ENCODE results near the gene XNDC1N.
"Not testable (repeated sequence)": the region's sequence is repeated elsewhere in the genome, so short reads cannot be mapped to it uniquely, and the experiment has no call there.

Gene XNDC1N

GRCh38 chr11:71914617-71915189, 13.7 kb downstream of the XNDC1N start:
- Histone ChIP-seq H3K4me1 (ENCODE audit: insufficient read depth, low read length, severe bottlenecking) (no peaks in the 10 kb centered on the region), H3K4me3 (ENCODE audit: low read depth, low read length, poor library complexity, severe bottlenecking) (no peak overlapping the region), H3K9me3 (ENCODE audit: low read length) (no peaks in the 10 kb centered on the region), H3K79me2 (ENCODE audit: insufficient read depth, low read length) (no peaks in the 10 kb centered on the region), H2AFZ (ENCODE audit: low read length) (no peak overlapping the region), H3K4me2 (ENCODE audit: low read length) (no peak overlapping the region), H3K9ac (ENCODE audit: low read length) (no peak overlapping the region), H3F3A (ENCODE audit: insufficient read depth, low read length) (no peaks in the 10 kb centered on the region), H3K9me2 (ENCODE audit: low read depth, low read length) (no peaks in the 10 kb centered on the region), H3K27ac (ENCODE audit: low read depth, low read length, poor library complexity, severe bottlenecking) (no peak overlapping the region), H3K27me3 (ENCODE audit: insufficient read depth, low read length) (no peaks in the 10 kb centered on the region), H3K36me3 (ENCODE audit: insufficient read depth, low read length) (peaks cover 41% of the 10 kb centered on the region), H4K20me1 (ENCODE audit: insufficient read depth, low read length) (no peaks in the 10 kb centered on the region)
- TF ChIP-seq EZH2 (IDR thresholded peaks at IDR 0.05; ENCODE audit: borderline replicate concordance, low read length) (no peak), CTCF (IDR thresholded peaks at IDR 0.05; ENCODE audit: low read length) (no peak)

GRCh38 chr11:71913756-71914526, 14.5 kb downstream of the XNDC1N start:
- Histone ChIP-seq H3K36me3 (ENCODE audit: insufficient read depth, low read length) (peaks cover 41% of the 10 kb centered on the region), H3K9ac (ENCODE audit: low read length) (no peak overlapping the region), H3K4me1 (ENCODE audit: insufficient read depth, low read length, severe bottlenecking) (no peaks in the 10 kb centered on the region), H3K4me3 (ENCODE audit: low read depth, low read length, poor library complexity, severe bottlenecking) (no peak overlapping the region), H3K9me3 (ENCODE audit: low read length) (no peaks in the 10 kb centered on the region), H3K27ac (ENCODE audit: low read depth, low read length, poor library complexity, severe bottlenecking) (no peak overlapping the region), H2AFZ (ENCODE audit: low read length) (no peak overlapping the region), H3F3A (ENCODE audit: insufficient read depth, low read length) (no peaks in the 10 kb centered on the region), H3K4me2 (ENCODE audit: low read length) (no peak overlapping the region), H4K20me1 (ENCODE audit: insufficient read depth, low read length) (no peaks in the 10 kb centered on the region), H3K27me3 (ENCODE audit: insufficient read depth, low read length) (no peaks in the 10 kb centered on the region), H3K9me2 (ENCODE audit: low read depth, low read length) (no peaks in the 10 kb centered on the region), H3K79me2 (ENCODE audit: insufficient read depth, low read length) (no peaks in the 10 kb centered on the region)
- TF ChIP-seq EZH2 (IDR thresholded peaks at IDR 0.05; ENCODE audit: borderline replicate concordance, low read length) (no peak), CTCF (IDR thresholded peaks at IDR 0.05; ENCODE audit: low read length) (no peak)

- not testable (repeated sequence) for H3K27me3 ChIP-seq (ENCODE audit: insufficient read depth, low read length); H4K20me1 ChIP-seq (ENCODE audit: insufficient read depth, low read length); H3K4me3 ChIP-seq (ENCODE audit: low read depth, low read length, poor library complexity, severe bottlenecking); H3F3A ChIP-seq (ENCODE audit: insufficient read depth, low read length); H3K4me2 ChIP-seq (ENCODE audit: low read length); H3K27ac ChIP-seq (ENCODE audit: low read depth, low read length, poor library complexity, severe bottlenecking); H3K4me1 ChIP-seq (ENCODE audit: insufficient read depth, low read length, severe bottlenecking); H3K9me2 ChIP-seq (ENCODE audit: low read depth, low read length); H3K9me3 ChIP-seq (ENCODE audit: low read length); H2AFZ ChIP-seq (ENCODE audit: low read length); H3K79me2 ChIP-seq (ENCODE audit: insufficient read depth, low read length); H3K9ac ChIP-seq (ENCODE audit: low read length)
- peaks cover 37% of the 10 kb centered on the region for H3K36me3 ChIP-seq (ENCODE audit: insufficient read depth, low read length)
Measured at GRCh38 chr11:71911986-71912340, 16.4 kb downstream of the XNDC1N start.

- not testable (repeated sequence) for H3K4me1 ChIP-seq (ENCODE audit: insufficient read depth, low read length, severe bottlenecking); H2AFZ ChIP-seq (ENCODE audit: low read length); H4K20me1 ChIP-seq (ENCODE audit: insufficient read depth, low read length); H3K9ac ChIP-seq (ENCODE audit: low read length); H3K4me2 ChIP-seq (ENCODE audit: low read length); H3F3A ChIP-seq (ENCODE audit: insufficient read depth, low read length); H3K79me2 ChIP-seq (ENCODE audit: insufficient read depth, low read length); H3K9me2 ChIP-seq (ENCODE audit: low read depth, low read length); H3K27ac ChIP-seq (ENCODE audit: low read depth, low read length, poor library complexity, severe bottlenecking); H3K4me3 ChIP-seq (ENCODE audit: low read depth, low read length, poor library complexity, severe bottlenecking); H3K9me3 ChIP-seq (ENCODE audit: low read length); H3K27me3 ChIP-seq (ENCODE audit: insufficient read depth, low read length)
- peaks cover 39% of the 10 kb centered on the region for H3K36me3 ChIP-seq (ENCODE audit: insufficient read depth, low read length)
Measured at GRCh38 chr11:71911321-71911985, 16.9 kb downstream of the XNDC1N start.

- not testable (repeated sequence) for H2AFZ ChIP-seq (ENCODE audit: low read length); H3K9ac ChIP-seq (ENCODE audit: low read length); H3K9me3 ChIP-seq (ENCODE audit: low read length); H3K27me3 ChIP-seq (ENCODE audit: insufficient read depth, low read length); H3F3A ChIP-seq (ENCODE audit: insufficient read depth, low read length); H3K79me2 ChIP-seq (ENCODE audit: insufficient read depth, low read length); H3K9me2 ChIP-seq (ENCODE audit: low read depth, low read length); H3K4me2 ChIP-seq (ENCODE audit: low read length); H3K4me3 ChIP-seq (ENCODE audit: low read depth, low read length, poor library complexity, severe bottlenecking); H3K4me1 ChIP-seq (ENCODE audit: insufficient read depth, low read length, severe bottlenecking); H3K27ac ChIP-seq (ENCODE audit: low read depth, low read length, poor library complexity, severe bottlenecking); H4K20me1 ChIP-seq (ENCODE audit: insufficient read depth, low read length)
- peaks cover 39% of the 10 kb centered on the region for H3K36me3 ChIP-seq (ENCODE audit: insufficient read depth, low read length)
Measured at GRCh38 chr11:71910775-71911174, 17.6 kb downstream of the XNDC1N start.

Measured in OCI-LY1 (cell line).